A673 (cell line): ENCODE results near the gene TEX53.

Experiments used
- CTCF ChIP-seq: fragments of 300-800, 200-600 bp; sonication (generic); conservative IDR thresholded peaks from 2 replicates; pipeline ENCODE4 v1.5.1; 2017; ENCODE audit warnings: low read depth, mild to moderate bottlenecking, antibody characterized with exemption, low read length, moderate library complexity, mixed read lengths
- EZH2 ChIP-seq: fragments of 200-600 bp; sonication (generic); IDR thresholded peaks from 2 replicates; pipeline ENCODE4 v1.6.1; 2017; ENCODE audit warnings: borderline replicate concordance, low read depth, mild to moderate bottlenecking, mixed read lengths, antibody characterized with exemption, low read length; ENCODE audit not compliant: poor library complexity, severe bottlenecking

DNA sequence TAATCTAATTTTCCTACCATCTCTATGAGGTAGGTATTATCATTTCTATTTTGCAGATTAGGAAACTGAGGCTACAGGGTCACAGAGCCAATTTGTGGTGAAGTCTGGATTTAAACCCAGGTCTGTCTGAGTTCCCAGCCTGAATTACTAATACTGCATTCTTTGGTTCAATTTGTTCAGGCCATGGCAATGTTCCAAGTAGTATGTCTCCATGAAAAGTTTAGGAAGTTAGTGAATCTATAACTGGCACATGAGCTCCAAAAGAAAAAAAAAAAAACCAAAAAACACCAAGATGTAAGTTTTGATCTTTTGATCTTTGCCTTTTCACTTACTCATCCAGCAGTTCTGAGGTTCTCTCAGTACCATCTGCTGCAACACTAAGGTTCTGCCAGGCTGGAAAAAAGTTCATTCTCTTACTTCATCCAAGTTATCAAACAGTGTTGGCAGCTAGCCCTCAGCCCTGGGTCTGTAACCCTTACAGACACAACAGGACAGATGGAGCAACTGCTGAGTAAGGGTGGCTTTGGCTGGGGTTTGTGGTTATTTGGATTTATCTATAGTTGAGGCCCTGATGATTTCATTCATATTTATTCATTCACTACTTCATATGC, 50.9 kb downstream of the TEX53 start:
- TF ChIP-seq CTCF, result no peak
- TF ChIP-seq EZH2, result no peak
